Heart right ventricle (tissue), 16 donors: ENCODE data around the gene GPR148. TPM values are rescaled to one million over a fixed set of nuclear protein-coding genes. Genes with fewer than 3 reads are reported as not detected.

Source experiments
- ATAC-seq, 8 donors: fragments of 200-7000 bp; cut with Tn5 transposase; one replicate each; pipeline ENCODE4 v1.9.1; 2020; ENCODE audit warnings: mild to moderate bottlenecking in 8 of 8, moderate library complexity in 8 of 8, moderate number of reproducible peaks in 1 of 8
- DNase-seq, 2 donors: peaks; one replicate each; pipeline ENCODE4 v3.0.0-alpha.2; 2020
- H3K27ac ChIP-seq, 10 donors: fragments of 200-600 bp; sonication (generic) in 2 of 10; one replicate each; pipeline versions ENCODE4 v1.5.0 to v1.8.0; 2020 to 2022; ENCODE audit warnings: mild to moderate bottlenecking in 3 of 10
- H3K27me3 ChIP-seq, 7 donors: fragments of 200-600 bp; one replicate each; pipeline ENCODE4 v1.8.0; 2021 to 2022; ENCODE audit warnings: mild to moderate bottlenecking in 2 of 7
- H3K36me3 ChIP-seq, 9 donors: fragments of 200-600 bp; sonication (generic) in 1 of 9; one replicate each; pipeline versions ENCODE4 v1.5.0 to v1.8.0; 2020 to 2022; ENCODE audit warnings: mild to moderate bottlenecking in 2 of 9
- H3K4me1 ChIP-seq, 9 donors: fragments of 200-600 bp; sonication (generic) in 1 of 9; one replicate each; pipeline versions ENCODE4 v1.5.0 to v1.8.0; 2020 to 2022; ENCODE audit warnings: mild to moderate bottlenecking in 4 of 9
- H3K4me3 ChIP-seq, 10 donors: fragments of 200-600 bp; sonication (generic) in 2 of 10; one replicate each; pipeline versions ENCODE4 v1.5.0 to v1.8.0; 2020 to 2022; ENCODE audit warnings: mild to moderate bottlenecking in 7 of 10, moderate library complexity in 2 of 10
- H3K9me3 ChIP-seq, 11 donors: fragments of 200-600 bp in 10 of 11; sonication (generic) in 2 of 11; one replicate each; pipeline versions ENCODE4 v1.5.0 to v1.8.0; 2013 to 2022; ENCODE audit warnings: mild to moderate bottlenecking in 2 of 11, control low read depth in 1 of 11, moderate library complexity in 1 of 11
- CTCF ChIP-seq, 9 donors: fragments of 200-600 bp; sonication (generic) in 2 of 9; IDR thresholded peaks; one replicate each; pipeline versions ENCODE4 v1.5.0 to v1.8.0; 2021 to 2022; ENCODE audit warnings: antibody characterized with exemption in 9 of 9, mild to moderate bottlenecking in 5 of 9, moderate library complexity in 1 of 9
- WGBS, 2 donors: extraction: QIAGEN DNeasy Blood & Tissue Kit; methylation state at CpG; one replicate each; pipeline ENCODE4 v1.1.7; 2013; ENCODE audit warnings: inconsistent platforms in 1 of 2; 5-methylcytosine and 5-hydroxymethylcytosine counted together
- intact Hi-C, 10 donors: fragments of 100-400 bp; cut with DNase I; formaldehyde crosslinking; loops; one replicate each; pipeline versions ENCODE4 v1.11.1 to v1.14.2; 2022
- polyA plus RNA-seq, 2 donors: library from polyadenylated mRNA; stranded (reverse); fragments of 200-250 nt; gene quantifications; one replicate each; pipeline ENCODE4 v1.2.3, GENCODE V29; 2013
- total RNA-seq, 10 donors: library from RNA; stranded (reverse); fragmentation: NEBNext Ultra II Directional in 3 of 10; extraction: Animal tissue kit (Norgen Biotek cat#: 25700) in 3 of 10; gene quantifications; one replicate each; pipeline versions ENCODE4 v1.2.1 to v1.2.4, GENCODE V29; 2021 to 2023
- donor health status: Arrhythmogenic right ventricular cardiomyopathy.
- donor health status: ischemic (EF 13 %, LVEDD 7.1; RV severe dilation, severe dysfunction).
- donor health status: healthy with polysubstance abuse.
- donor health status: DM: no; HTN: yes; CAD: no.
- donor health status: DM: no; HTN: no; CAD: no.
- donor health status: ischemic (EF 25% LVEDD 6.9; RV normal size, moderate dysfunction).
- donor health status: ischemic (EF 25% LVEDD 5.7; RV mildly dilated, moderate dysfunction).
- donor health status: healthy.
- donor health status: DM: yes; HTN: yes; CAD: no.
- donor health status: Ischemic cardiomyopathy.
- donor health status: ischemic (EF 35%, LVEDD 5.7; RV mildly dilated, moderate dysfunction).
- donor health status: nonischemic (EF 11% LVEDD 7.7; RV severe dilation, severe dysfunction).
- donor health status: DM: yes; HTN: yes; CAD: no.
- donor health status: PGD.
- donor health status: ischemic (EF 29% LVEDD 5.4; RV normal size, mild dysfunction).
- donor health status: nonischemic (EF 23%, LVEDD 6.1; RV moderate dilation, normal function).

Gene GPR148
- total and polyA plus RNA-seq, 12 donors = not detected

DNA sequence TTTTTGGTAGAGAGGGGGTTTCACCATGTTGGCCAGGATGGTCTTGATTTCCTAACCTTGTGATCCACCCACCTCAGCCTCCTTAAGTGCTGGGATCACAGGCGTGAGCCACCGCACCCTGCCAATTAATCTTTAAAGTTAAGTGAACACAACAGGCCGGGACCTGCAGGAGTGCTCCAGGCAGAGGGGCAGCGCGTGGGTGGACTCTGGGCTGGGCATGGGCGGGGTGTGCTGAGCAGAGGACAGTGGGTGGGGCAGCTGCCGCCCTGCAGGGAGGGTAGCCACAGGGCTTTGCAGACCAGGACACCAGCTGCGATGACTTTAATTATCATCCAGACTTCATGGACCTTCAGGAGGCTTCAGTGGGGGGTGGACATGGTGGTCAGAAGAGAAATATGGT lies 8.8 kb upstream of the GPR148 start:
- 94% methylated on average over 8 of the region's 8 CpGs for WGBS, 2 donors

GRCh38 chr2:130720528-130720927 lies 8.3 kb upstream of the GPR148 start:
- no peak overlapping the region for H3K27ac ChIP-seq
- TF ChIP-seq CTCF (IDR thresholded peaks at IDR 0.05) = no peak
- no peak for ATAC-seq
- no peaks in the 10 kb centered on the region for H3K36me3 ChIP-seq
- intact Hi-C loops = no loop called here
- H3K4me1 ChIP-seq = no peaks in the 10 kb centered on the region
- peaks cover 0 to 21% (median 0%) of the 10 kb centered on the region in 7 donors for H3K27me3 ChIP-seq
- no peak for DNase-seq
- 84 to 89% methylated on average over 3 of the region's 3 CpGs for WGBS, 2 donors
- peaks cover 0 to 14% (median 0%) of the 10 kb centered on the region in 11 donors for H3K9me3 ChIP-seq
- H3K4me3 ChIP-seq = no peak overlapping the region

More for the DNA sequence above, 8.8 kb upstream of the GPR148 start:
- H3K4me1 ChIP-seq = no peaks in the 10 kb centered on the region
- ATAC-seq (no peak), DNase-seq (no peak)
- H3K4me3 ChIP-seq = no peak overlapping the region
- H3K27me3 ChIP-seq = peaks cover 0 to 16% (median 0%) of the 10 kb centered on the region in 7 donors
- no peak for TF ChIP-seq CTCF (IDR thresholded peaks at IDR 0.05)
- no peaks in the 10 kb centered on the region for H3K36me3 ChIP-seq
- H3K27ac ChIP-seq = no peak overlapping the region
- H3K9me3 ChIP-seq = peaks cover 0 to 14% (median 0%) of the 10 kb centered on the region in 11 donors
- intact Hi-C loops = no loop called here

DNA sequence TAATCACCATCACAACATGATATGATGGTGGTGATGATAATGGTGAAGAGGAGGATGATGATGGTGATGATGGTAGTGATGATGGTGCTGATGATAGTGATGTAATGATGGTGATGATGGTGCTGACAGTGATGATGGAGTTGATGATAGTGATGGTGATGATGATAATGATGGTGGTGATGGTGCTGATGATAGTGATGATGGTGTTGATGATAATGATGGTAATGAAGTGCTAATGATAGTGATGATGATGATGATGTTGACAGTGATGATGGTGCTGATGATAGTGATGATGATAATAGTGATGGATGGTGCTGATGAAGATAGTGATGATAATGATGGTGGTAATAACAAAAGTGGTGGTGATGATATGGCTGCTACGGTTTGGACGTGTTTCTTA lies 4.4 kb upstream of the GPR148 start:
- Histone ChIP-seq H3K27me3 (peaks cover 0 to 31% (median 0%) of the 10 kb centered on the region in 7 donors), H3K36me3 (no peaks in the 10 kb centered on the region), H3K27ac (no peak overlapping the region), H3K4me3 (no peak overlapping the region), H3K4me1 (peaks cover 6 to 23% (median 17%) of the 10 kb centered on the region in 9 donors), H3K9me3 (peaks cover 0 to 14% (median 0%) of the 10 kb centered on the region in 11 donors)
- intact Hi-C loops = no loop called here
- DNase-seq = no peak
- 87 to 89% methylated on average over 2 of the region's 2 CpGs for WGBS, 2 donors
- TF ChIP-seq CTCF (IDR thresholded peaks at IDR 0.05) = no peak
- ATAC-seq = no peak

GRCh38 chr2:130726614-130727180 lies 2.2 kb upstream of the GPR148 start:
- H3K36me3 ChIP-seq = no peaks in the 10 kb centered on the region
- H3K27me3 ChIP-seq = peaks cover 0 to 23% (median 0%) of the 10 kb centered on the region in 7 donors
- DNase-seq = no peak
- peak overlapping the region in 5 of 10 donors; percentile 47 to 77 (median 63) for H3K27ac ChIP-seq
- peaks cover 6 to 23% (median 17%) of the 10 kb centered on the region in 9 donors for H3K4me1 ChIP-seq
- H3K4me3 ChIP-seq = peak overlapping the region; percentile 43 to 77 (median 58)
- intact Hi-C loops = no loop called here
- TF ChIP-seq CTCF (IDR thresholded peaks at IDR 0.05) = no peak
- ATAC-seq = peak in 1 of 8 donors; percentile 9
- peaks cover 0 to 12% (median 0%) of the 10 kb centered on the region in 11 donors for H3K9me3 ChIP-seq
- 17 to 19% methylated on average over 20 of the region's 20 CpGs for WGBS, 2 donors
